Uterus (tissue), 2 donors: ENCODE measurements around the gene RIMKLA.

Source experiments
- POLR2A ChIP-seq, 2 donors: fragments of 450-650 bp; IDR thresholded peaks; one replicate each; pipeline ENCODE4 v1.6.1; 2016; ENCODE audit warnings: antibody characterized with exemption in 2 of 2, mild to moderate bottlenecking in 1 of 2, moderate library complexity in 1 of 2
- TF ChIP-seq, protein P1 (sequence below), 4 experiments: fragments of 200-600 bp in 2 of 4; fragments of 450-650 bp in 2 of 4; sonication (generic) in 2 of 4; IDR thresholded peaks; one replicate each; pipeline ENCODE4 v1.5.1; 2016 to 2019; ENCODE audit warnings: antibody characterized with exemption in 4 of 4, mild to moderate bottlenecking in 2 of 4, moderate library complexity in 1 of 4

DNA sequence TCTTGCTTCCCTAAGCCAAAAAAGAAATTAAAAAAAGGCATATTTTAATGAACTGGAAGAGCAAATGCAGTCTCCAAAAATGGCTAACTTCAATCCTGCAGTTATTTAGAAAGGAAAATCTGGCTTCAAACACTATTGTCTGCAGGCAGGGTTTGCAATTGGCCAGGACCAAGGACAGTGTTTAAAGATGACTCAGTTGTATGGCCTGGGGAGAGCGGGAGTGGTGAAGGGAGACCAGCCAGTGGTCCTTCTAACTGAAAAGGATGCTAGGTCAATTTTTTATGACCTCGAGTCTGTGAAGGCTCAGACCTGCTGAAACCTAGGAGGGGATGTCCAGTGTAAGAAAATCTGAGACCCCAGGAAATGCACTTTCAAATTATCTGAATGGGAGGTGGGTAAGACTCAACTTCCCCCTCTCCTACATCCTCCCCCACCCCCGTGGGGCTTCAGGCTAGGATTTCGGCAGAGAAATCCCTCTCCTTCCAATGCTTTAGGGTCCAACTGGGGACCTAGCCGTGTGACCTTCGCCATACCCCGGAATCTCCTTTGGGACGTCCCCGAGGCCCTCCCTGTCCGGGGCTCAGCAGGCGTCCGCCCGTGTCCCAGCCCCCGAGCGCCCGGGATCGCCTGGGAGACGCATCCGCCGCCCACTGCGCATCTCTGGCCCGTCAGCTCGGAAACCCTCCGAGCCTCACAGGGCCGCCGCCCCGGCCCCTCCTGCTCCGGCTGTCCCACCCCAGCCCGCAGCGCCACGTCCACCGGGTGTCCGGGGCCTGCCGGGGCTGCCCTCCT, 602 bp upstream of the RIMKLA start:
- TF ChIP-seq, protein P1, sequence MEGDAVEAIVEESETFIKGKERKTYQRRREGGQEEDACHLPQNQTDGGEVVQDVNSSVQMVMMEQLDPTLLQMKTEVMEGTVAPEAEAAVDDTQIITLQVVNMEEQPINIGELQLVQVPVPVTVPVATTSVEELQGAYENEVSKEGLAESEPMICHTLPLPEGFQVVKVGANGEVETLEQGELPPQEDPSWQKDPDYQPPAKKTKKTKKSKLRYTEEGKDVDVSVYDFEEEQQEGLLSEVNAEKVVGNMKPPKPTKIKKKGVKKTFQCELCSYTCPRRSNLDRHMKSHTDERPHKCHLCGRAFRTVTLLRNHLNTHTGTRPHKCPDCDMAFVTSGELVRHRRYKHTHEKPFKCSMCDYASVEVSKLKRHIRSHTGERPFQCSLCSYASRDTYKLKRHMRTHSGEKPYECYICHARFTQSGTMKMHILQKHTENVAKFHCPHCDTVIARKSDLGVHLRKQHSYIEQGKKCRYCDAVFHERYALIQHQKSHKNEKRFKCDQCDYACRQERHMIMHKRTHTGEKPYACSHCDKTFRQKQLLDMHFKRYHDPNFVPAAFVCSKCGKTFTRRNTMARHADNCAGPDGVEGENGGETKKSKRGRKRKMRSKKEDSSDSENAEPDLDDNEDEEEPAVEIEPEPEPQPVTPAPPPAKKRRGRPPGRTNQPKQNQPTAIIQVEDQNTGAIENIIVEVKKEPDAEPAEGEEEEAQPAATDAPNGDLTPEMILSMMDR (IDR thresholded peaks at IDR 0.05) = no peak
- TF ChIP-seq POLR2A (IDR thresholded peaks at IDR 0.05) = no peak
